Stimulated activated naive CD4-positive, alpha-beta T cell (primary cell): Measurements from ENCODE around the gene PPCDC.

ENCODE experiments used
- DNase-seq, 6 experiments: peaks; one replicate each; lab custom pipeline; 2025; lab: John Stamatoyannopoulos, UW

Gene PPCDC

DNA sequence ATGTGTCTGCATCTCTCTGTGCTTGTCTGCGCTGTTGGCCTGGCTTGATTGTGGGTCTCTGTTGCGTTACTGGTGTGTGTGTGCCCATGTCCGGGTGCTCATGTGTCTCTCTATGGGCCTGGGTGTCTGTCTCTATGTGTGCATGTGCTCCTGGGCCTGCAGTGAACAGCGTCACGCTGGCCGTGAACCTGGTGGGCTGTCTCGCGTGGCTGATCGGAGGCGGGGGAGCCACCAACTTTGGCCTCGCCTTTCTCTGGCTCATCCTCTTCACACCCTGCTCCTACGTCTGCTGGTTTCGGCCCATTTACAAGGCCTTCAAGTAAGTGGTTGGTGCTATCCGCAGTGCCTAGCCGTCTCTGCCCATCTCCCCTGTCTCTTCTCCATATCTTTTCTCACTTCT is 7.0 kb upstream of the PPCDC start:
- no peak for DNase-seq

- DNase-seq = no peak
Observed at GRCh38 chr15:75019916-75020315, 3.5 kb upstream of the PPCDC start.

DNA sequence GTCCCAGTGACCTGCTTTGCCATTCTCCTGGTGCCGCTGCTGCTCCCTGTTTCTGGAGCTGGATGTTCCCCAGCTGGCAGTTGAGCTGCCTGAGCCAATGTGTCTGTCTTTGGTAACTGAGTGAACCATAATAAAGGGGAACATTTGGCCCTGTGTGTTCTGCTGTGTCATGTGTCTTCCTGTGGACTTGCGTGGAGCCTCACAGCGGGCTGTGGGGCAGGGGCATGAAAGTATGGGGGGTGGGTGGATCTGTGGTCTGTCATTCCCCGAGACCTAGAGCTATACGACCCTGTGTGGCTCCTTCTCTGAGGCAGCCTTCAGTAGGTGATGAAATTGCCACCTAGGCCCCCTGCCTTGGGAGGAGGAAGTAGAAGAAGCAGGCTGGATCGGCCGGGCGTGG is 2.0 kb upstream of the PPCDC start:
- no peak for DNase-seq

DNA sequence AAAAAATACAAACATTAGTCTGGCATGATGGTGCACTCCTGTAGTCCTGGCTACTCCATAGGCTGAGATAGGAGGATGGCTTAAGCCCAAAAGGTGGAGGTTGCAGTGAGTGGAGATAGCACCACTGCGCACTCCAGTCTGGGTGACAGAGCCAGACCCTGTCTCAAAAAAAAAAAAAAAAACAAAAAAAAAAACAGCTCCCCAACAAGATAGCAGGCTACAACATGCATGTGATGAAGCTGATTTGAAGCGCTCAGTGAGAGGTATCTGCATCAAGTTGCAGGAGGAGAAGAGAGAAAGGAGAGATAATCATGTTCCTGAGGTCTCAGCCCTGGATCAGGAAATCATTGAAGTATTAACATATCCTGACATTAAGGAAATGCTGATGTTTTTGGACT is 608 bp upstream of the PPCDC start:
- no peak for DNase-seq

DNA sequence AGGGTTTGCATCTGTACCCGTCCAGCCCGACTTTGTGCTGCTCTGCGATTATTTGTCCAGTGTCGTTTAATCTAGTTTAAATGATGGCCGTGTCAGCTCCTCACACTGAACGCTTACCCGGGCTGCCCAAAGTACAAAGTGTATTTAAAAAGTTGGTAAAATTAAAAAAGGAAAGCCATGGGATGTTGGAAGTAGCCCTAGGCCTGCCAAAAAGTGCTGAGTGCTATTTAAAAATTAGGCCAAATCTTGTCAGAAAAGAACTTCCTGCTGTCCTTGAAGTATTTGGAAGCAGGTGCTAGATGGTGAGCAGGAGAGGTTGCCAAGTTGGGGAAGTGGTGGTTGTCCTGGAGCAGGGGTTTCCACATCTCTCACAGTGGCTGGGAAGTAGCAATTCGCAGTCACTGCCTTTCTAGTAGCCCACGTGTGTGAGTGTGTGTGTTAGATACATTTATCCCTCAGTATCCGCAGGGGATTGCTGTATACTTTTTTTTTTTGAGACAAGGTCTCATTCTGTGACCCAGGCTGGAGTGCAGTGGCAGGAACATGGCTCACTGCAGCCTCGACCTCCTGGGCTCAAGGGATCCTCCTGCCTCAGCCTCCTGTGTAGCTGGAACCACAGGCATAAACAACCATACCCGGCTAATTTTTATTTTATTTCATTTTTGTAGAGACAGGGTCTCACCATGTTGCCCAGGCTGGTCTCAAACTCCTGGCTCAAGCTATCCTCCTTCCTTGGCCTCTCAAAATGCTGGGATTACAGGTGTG is 664 bp downstream of the PPCDC start:
- peak in 1 of 6 experiments; percentile 36 for DNase-seq

- DNase-seq = no peak
Observed at GRCh38 chr15:75025107-75025506, 1.7 kb downstream of the PPCDC start.

DNA sequence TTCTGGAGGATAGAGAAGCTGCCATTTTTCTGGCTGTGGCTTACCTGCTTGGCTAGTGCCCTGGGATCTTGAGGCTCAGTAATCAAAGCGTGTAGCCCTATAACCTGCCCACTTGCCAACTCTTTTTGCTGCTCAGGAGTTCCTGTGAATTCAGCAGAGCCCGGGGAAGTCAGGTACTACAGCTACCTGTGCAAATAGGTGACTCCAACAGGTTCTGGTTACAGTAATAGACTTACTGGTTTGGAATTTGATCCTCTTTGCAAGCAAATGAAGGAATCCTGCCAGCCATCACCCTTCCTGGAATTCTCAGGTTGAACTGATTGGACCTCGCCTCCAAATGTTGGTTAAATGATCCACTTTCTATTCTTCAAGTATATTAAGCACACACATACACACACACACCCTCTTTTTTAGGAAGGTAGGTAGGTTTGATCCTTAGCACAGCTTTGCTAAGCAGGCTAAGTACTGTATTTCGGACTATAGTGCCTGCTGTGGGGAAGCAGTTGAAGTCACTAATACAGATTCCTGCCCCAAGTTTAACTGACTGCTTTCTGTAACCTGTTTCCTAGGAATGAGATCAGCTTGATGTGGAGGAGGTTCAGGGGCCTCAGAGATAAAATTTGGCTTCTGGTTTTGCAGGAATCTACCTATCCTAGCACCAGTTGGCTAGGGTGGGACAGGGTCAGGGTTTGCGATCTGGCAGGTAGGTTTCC is 2.3 kb downstream of the PPCDC start:
- DNase-seq = no peak

GRCh38 chr15:75027551-75027950 is 4.2 kb downstream of the PPCDC start:
- DNase-seq = no peak

- DNase-seq = no peak
Observed at GRCh38 chr15:75028991-75029377, 5.6 kb downstream of the PPCDC start.

DNA sequence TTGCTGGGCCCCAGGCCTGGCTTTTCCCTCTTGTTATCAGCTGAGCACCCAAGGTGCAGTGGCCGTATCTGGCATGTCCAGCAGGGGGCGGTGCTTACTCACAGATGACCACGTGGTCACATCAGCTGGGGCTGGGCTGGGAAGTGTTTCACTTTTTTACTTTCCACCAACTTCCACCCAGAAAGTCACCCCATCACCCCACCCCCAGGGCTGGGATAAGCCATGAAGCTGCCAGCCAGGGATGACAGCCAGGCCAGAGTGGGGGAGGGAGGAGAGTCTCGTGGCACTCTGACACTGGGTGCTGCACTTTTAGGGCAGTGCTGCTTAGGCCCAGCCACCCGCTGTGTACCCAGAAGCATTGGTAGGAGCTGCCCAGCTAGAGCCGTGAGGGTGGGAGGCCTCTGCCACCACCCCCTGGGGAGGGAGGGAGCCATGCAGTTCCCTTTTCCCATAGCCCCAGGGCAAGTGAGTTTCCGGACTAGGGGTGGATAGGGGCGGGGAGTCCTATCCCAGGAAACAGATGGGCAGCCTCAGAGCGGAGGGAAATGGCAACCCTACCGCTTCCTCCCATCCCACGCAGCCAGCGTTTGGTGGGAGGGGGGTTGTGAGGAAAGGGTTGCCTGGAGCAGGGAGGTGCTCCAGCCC is 6.1 kb downstream of the PPCDC start:
- DNase-seq = peak; percentile 51 to 85 (median 79)

DNA sequence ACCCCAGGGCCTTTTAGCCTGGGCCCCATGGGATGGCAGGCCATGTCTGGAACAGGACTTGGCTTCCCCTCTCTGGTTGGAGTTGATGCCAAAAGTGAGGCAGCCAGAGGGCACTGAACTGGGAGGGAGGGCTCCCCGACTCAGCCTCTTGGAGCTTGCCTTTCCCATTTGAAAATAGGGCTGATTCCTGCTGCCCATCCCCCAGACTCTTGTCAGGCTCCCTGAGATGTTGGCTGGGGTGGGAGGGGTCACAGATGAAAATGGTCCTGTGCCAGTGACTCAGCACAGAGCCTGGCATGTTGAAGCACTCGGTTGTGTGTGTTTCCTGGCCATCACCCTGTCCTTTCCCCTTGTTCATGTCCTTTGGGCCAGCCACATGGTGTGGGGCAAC is 6.6 kb downstream of the PPCDC start:
- DNase-seq = no peak

DNA sequence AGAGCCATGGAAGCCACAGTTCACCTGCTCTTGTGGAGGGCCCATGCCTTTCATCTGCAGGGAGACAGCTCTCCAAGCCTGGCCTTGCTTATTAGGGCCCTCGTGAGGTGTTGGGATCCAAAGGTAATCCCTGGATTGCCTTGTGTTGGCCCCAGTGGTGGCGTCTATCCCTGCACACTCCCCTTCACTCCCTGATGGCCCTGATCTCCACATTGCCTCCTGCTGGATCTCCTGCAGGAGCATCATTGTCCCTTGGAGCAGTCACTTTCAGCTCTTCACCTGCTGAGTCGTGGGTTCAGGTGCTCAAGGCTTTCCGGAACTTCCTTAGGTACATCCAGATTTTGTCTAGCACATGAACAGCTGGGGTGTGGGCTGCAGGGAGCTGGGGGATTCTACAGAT is 7.0 kb downstream of the PPCDC start:
- no peak for DNase-seq

DNA sequence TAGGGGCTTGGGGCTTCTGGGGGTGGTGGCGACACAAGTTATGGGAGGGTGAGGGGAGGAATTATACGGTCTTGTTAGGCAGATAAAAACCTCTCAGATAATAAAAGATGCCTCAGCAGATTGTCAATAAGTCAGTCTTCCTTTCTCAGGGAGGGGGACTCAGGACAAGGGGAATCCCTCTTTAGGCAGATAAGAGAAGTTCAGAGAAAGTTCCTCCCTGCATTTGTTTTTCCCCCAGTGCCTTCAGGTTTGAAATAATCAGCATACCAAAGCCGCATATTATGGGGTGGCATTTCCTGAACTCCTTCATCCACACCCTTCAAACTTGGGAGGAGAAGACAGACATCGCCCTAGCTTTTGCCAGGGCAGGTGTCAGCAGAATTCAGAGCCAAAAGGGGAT is 8.5 kb downstream of the PPCDC start:
- DNase-seq = no peak

- DNase-seq = no peak
Observed at GRCh38 chr15:75032395-75032794, 9.0 kb downstream of the PPCDC start.

GRCh38 chr15:75033809-75034208 is 10.4 kb downstream of the PPCDC start:
- DNase-seq = no peak

GRCh38 chr15:75034615-75035014 is 11.2 kb downstream of the PPCDC start:
- no peak for DNase-seq

DNA sequence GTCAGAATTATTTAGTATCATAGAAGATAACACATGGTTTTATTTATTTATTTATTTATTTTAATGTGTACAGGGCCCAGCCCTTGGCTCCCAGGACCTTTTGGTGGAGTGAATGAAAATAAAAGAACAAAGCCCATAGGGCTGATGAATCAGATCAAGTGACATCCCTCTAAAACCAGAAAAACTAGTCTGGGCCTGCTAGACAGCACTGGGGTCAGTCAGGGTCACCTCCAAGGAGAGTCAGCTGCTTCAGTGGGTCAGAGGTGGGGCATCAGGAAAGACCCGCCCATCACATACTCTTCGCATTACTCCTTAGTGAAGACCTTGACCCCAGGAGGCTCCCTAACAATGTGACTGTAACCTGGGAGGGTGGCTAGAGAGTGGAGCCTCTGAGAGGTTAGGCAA is 12.8 kb downstream of the PPCDC start:
- no peak for DNase-seq

- no peak for DNase-seq
Observed at GRCh38 chr15:75037685-75038084, 14.3 kb downstream of the PPCDC start.

GRCh38 chr15:75038231-75038630 is 14.8 kb downstream of the PPCDC start:
- no peak for DNase-seq

GRCh38 chr15:75042730-75043508 is 19.5 kb downstream of the PPCDC start:
- DNase-seq = peak in 1 of 6 experiments; percentile 6

DNA sequence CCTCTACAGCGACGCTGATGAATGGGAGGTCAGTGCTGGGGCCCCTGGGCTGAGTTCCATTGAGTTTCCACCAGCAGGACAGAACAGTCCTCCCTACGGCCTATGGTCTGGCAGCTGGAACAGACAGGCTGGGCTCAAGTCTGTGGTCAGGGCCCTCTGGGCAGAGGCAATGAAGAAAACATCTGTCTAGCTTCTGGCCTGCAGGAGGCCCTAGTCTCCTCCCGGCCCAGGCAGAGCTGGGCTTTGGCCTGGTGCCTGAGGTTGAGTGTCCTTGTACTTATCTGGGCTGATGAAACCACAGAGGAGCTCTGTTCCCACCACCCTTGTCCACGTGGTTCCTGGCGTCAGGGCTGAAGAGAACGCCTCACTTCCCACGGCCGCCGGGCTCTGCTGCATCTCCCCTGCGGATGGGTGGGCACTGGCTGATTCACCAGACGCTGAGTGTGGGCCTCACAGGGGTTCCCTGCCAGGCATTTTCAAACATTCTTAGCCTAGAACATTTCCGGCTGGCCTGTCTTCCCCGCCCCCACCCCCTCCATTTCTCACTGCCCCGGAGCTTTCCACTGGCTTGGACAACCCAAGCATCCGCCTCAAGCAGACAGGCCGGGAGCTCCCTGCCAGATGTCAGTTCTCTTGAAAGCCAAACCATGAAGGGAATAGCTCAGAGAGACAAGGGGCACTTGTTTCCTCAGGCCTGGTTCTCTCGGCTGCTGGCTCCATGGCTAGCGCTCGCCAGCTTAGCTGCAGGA is 20.3 kb downstream of the PPCDC start:
- DNase-seq = no peak
